Measurements from ENCODE around the gene MROH7. TPM values are rescaled to one million over a fixed set of nuclear protein-coding genes. Genes with fewer than 3 reads are reported as not detected.

The MROH7 gene
- total RNA-seq, 1 experiment from 2014 or later = not detected

GRCh38 chr1:54696262-54696661, 54.7 kb downstream of the MROH7 start:
- DNase-seq (ENCODE audit: low read depth) = no peak

GRCh38 chr1:54697896-54698295, 56.3 kb downstream of the MROH7 start:
- DNase-seq (ENCODE audit: low read depth) = no peak

- DNase-seq (ENCODE audit: low read depth) = no peak
These were observed 56.8 kb downstream of the MROH7 start for GRCh38 chr1:54698346-54698745.

GRCh38 chr1:54699936-54700525, 58.4 kb downstream of the MROH7 start:
- no peak for DNase-seq (ENCODE audit: low read depth)

GRCh38 chr1:54701066-54701465, 59.5 kb downstream of the MROH7 start:
- no peak for DNase-seq (ENCODE audit: low read depth)

GRCh38 chr1:54701996-54702395, 60.4 kb downstream of the MROH7 start:
- no peak for DNase-seq (ENCODE audit: low read depth)

GRCh38 chr1:54703471-54703870, 61.9 kb downstream of the MROH7 start:
- DNase-seq (ENCODE audit: low read depth) = no peak

- no peak for DNase-seq (ENCODE audit: low read depth)
These were observed 63.6 kb downstream of the MROH7 start for GRCh38 chr1:54705153-54705552.

GRCh38 chr1:54706419-54706818, 64.8 kb downstream of the MROH7 start:
- no peak for DNase-seq (ENCODE audit: low read depth)

GRCh38 chr1:54708385-54708784, 66.8 kb downstream of the MROH7 start:
- DNase-seq (ENCODE audit: low read depth) = no peak

GRCh38 chr1:54709547-54710292, 68.1 kb downstream of the MROH7 start:
- DNase-seq (ENCODE audit: low read depth) = no peak

GRCh38 chr1:54710434-54710833, 68.8 kb downstream of the MROH7 start:
- no peak for DNase-seq (ENCODE audit: low read depth)

- no peak for DNase-seq (ENCODE audit: low read depth)
These were observed 69.3 kb downstream of the MROH7 start for GRCh38 chr1:54710841-54711240.

GRCh38 chr1:54711536-54711935, 70.0 kb downstream of the MROH7 start:
- DNase-seq (ENCODE audit: low read depth) = no peak

- DNase-seq (ENCODE audit: low read depth) = no peak
These were observed 73.4 kb downstream of the MROH7 start for GRCh38 chr1:54714881-54715492.

- DNase-seq (ENCODE audit: low read depth) = peak; percentile 76
These were observed 74.1 kb downstream of the MROH7 start, which contains the start of gene TTC4 for GRCh38 chr1:54715493-54716298. Gene TTC4, plus strand, starts transcription at chr1:54715861. Its CDS starts 48 bp downstream, at chr1:54715909.

GRCh38 chr1:54716299-54717047, 74.9 kb downstream of the MROH7 start:
- peak; percentile 53 for DNase-seq (ENCODE audit: low read depth)

GRCh38 chr1:54721719-54722118, 80.1 kb downstream of the MROH7 start:
- peak; percentile 58 for DNase-seq (ENCODE audit: low read depth)

GRCh38 chr1:54723985-54724384, 82.4 kb downstream of the MROH7 start:
- DNase-seq (ENCODE audit: low read depth) = no peak

GRCh38 chr1:54724771-54725170, 83.2 kb downstream of the MROH7 start:
- DNase-seq (ENCODE audit: low read depth) = no peak

GRCh38 chr1:54728027-54728426, 86.4 kb downstream of the MROH7 start:
- DNase-seq (ENCODE audit: low read depth) = no peak

Data from M059J (cell line).